ENCODE measurements around the gene FIGNL1.

Gene FIGNL1

DNA sequence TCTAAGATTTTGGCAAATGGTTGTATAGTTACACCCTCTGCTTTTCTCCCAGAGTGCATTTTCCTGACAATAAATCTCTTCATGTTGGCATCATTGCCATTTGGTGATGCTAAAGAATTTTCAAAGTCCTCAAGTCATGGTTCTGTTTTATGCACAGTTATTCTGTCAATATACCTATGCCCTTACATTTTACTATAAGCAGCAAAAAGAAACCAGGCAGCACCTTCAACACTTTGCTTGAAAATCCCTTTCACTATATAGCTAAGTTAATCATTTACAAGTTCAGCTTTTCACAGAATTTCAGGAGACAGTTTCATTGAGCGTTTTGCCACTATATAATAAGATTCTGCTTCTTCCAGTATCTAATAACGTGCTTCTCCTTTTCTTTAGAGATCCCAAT lies 22.6 kb downstream of the FIGNL1 start:
- DNase-seq (ENCODE audit: low read depth): no peak

DNA sequence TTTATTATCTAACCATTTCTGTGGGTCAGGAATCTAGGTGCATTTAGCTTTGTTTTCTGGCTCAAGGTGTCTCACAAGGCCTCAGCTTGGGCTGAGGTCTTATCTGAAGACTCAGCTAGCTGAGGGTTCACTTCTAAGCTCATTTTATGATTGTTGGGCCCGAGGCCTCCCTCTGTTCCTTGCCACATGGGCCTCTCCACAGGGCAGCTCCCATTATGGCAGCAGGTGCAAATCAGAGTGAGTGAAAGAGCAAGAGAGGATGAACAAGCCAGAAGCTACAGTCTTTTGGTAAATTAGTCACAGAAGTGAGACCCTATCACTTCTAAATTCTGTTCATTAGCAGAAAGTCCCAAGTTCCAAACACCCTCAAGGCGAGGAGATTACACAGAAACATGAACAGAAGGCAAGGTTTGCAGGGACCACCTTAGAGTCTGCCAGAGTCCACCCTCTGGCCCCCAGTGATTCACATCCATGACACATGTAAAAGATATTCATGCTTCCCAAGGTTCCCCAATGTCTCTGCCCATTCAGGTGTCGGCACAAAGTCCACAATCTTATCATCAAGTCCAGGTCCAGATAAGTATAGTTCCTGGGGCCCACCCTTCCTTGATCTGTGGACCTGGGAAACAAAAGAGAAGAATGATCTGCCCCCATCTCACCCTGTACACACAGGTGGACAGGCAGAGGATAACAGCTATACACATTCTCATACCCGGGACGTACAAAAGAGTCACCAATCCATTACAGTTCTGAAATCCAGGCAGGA lies 23.7 kb downstream of the FIGNL1 start:
- DNase-seq (ENCODE audit: low read depth): no peak

DNA sequence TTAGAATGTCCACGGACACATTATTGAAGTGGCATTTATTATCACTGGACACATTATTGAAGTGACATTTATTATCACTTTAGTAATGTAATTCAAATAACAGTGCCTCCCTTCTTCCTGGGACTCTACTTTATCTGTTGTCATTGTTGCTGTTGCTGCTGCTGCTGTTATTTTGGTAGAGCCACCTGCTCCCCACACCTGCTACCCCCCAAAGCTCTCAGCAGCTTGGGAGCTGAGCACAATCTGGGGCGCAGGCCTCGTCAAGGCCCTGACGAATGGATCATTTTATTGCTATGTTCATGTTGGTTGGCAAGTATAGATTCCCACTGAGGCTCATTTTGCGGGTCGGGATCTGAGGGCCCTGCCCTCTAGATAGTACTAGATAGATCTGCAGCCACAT lies 24.8 kb downstream of the FIGNL1 start:
- DNase-seq (ENCODE audit: low read depth): no peak

DNA sequence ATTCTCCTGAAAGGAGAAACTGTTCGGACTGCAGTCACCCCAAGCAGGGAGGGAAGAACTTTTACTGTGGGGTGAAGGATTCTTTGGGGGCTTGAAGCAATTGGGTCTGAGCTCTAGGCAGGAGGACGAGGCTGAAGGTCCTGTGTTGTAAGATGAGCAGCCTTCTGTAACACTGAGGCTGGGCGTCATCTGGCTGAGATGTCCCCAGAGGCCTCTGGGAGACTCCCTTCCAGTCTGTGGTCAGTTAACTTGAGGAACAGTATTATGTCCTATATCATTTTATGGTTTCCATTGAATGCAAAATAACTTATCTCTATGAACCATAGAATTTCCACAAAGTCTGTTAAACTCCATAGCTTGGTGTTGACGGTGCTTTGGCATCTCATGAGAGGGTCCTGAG lies 26.3 kb downstream of the FIGNL1 start:
- DNase-seq (ENCODE audit: low read depth): no peak

DNA sequence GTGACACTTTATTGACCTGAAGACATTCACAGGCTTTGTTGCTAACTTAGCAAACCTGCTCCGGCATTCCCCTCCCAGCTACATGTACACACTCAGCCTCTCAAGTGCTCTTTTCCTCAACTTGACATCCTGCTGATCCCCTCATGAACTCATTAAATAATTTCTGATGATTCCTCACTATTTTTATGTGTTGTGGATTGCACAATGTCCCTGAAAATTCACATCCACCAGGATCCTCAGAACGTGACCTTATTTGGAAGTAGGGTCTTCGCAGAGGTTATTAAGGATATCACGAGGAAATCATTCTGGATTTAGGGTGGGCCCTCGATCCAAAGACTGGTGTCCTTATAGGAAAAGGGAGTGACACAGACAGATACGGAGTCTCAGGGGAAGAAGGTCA lies 27.3 kb downstream of the FIGNL1 start:
- no peak for DNase-seq (ENCODE audit: low read depth)

DNA sequence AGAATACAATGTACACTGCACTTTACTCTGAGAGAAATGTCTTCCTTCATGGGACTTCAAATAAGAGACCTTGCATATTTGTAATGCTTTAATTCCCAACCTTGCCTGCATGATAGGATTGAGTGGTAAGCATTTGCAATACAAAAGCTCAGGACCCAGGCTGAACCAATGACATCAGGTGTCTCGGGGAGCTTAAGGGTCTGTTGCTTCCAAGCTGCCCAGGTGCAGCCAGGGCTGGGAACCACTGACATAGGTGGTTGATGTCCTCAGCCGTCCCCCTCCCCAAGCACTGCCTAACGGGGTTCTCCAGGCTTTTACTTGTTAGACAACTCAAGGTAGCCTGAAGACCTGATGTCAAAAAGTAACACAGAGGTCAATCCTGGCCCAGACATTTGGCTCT lies 29.1 kb downstream of the FIGNL1 start:
- DNase-seq (ENCODE audit: low read depth): no peak

DNA sequence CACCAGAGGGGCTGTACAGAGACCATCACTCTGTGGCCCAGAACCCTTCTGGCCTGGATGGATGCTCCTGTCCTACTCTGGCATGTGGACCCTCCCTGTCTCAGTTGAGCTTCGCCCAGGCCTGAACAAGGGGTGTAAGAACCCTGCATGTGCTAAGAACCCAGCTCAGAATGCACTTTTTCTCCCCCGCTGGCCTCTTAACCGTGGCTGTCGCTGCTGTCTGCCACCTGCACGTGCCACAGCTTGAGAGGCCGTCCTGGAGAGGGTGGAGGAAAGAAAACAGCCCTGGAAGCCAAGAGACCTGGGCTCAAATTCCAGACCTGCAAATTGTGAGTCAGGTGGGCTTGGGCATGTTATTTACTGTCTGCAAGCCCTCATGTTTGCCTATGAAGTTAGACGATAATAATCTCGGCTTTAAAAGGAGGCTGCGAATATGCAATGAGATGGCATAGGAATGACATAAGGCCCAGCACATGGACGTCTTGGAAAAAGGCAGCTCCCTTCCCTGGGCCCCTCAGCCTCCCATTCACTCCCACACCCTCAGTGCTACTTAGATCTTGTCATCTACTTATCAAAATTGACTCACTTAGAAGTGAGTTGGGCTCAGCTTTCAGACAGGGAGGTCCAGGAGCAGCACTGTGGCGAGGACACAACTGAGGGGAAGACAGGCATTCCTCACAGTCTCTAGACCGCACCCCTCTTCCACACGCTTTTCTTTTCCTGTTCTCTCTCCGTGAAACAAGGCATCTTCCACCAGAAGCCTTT lies 31.4 kb downstream of the FIGNL1 start:
- no peak for DNase-seq (ENCODE audit: low read depth)

DNA sequence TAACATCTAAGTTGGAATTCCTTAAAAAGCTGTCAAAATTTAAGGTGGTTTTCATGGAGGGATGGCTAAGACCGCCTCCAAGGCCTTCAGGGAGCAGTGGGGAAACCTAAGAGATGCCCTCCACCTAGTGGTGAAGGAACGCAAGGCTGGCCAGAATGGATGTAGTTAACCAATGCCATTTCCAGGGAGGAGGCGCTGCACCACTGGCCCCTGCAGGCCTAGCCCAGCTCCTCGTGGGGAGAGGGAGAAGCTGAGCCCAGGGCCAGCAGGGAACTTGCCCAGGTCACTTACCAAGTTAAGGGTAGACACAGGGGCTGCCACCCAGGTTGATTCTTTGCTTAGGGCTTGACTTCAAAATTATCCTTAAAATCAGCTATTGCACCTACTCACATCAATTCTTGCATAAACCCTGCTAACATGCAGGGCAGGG lies 32.0 kb downstream of the FIGNL1 start:
- peak; percentile 55 for DNase-seq (ENCODE audit: low read depth)

DNA sequence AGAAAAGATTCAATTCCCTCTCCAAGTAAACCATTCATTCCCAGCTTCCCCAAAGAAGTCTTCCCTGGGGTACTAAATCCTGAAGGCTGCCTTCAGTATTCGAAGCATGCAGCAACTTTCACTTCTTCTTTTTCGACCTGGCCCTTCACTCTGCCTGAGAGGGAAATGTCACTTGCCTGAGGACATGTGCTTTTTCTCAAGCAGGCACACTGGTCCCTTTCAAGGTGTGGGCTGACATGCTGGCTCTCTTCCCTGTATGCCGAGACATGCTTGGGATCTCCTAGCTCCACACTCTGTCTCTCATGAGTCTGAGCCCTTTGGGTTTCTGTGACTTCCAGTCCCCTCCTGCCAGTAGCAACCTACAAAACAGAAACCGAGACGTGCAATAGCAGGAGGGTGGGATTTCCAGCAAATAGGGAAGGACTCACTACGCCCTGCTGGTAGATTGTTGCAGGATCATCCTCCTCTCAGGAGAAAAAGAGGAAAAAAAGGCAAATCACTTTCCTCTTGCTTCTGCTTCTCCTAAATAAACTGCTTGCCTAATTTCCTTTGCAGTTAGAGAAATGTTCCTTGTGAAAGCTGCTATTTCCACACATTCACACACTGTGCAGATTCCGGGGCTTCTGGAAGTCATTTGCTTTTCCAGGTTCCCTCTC lies 33.5 kb downstream of the FIGNL1 start:
- no peak for DNase-seq (ENCODE audit: low read depth)

DNA sequence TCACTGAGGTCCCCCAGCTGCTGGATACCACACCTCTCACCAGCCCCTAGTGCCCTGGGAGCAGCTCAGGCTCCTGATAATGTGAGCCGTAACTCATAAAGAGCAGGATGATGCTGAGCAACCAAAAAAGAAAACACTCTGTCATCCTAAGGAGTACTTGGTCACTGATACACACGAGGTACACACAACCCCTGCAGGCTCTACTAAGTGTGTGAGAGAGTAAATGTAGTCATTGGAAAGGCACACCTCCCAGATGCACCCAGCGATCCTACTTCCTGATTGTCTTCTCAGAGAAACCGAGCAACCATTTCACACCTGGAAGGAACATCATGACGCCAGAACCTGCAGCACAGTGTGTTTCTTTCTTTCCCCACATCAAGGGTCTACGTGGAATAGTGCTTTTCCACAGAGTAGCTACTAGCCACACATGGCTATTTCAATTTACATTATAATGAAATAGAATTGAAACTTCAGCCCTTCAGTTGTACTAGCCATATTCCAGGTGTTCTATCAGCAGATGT lies 34.2 kb downstream of the FIGNL1 start:
- DNase-seq (ENCODE audit: low read depth): no peak

DNA sequence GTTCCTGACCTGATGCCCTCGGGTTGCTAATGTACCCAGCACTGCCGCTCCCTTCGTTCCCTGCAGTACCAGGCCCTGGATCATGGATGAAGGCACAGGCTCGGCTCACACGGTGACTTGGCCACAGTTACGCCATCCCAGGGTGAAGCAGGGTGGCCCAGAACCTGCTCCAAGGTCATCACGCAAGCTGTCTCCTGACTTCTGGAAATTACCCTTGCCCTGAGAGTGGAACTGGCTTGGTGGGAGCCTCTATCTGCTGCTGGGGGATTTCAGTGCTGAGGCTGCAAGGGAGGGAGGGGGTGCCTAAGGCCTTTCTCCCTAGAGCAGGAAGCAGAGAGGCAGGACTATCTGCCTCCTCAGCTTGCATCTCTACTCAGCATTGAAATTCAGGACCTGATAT lies 36.6 kb downstream of the FIGNL1 start:
- DNase-seq (ENCODE audit: low read depth): no peak

DNA sequence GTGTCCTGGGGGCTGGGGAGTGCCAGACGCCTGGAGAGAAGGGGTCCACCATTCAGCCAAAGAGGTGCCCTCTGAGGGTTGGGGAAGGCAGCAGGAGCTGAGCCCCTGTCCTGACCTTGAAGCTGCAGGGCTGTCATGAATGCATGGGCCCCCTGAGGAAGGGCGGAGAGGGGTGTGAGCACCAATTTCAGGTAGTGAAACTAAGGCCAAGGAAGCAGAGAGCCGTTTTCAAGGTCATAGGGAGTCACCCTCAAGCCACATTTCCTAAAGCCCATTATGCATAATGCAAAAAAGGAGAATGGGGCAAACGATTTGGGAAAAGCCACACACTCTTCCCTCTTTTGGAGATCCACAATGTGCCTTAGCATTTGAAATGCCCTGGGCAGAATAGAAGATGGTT lies 37.2 kb downstream of the FIGNL1 start:
- DNase-seq (ENCODE audit: low read depth): no peak

DNA sequence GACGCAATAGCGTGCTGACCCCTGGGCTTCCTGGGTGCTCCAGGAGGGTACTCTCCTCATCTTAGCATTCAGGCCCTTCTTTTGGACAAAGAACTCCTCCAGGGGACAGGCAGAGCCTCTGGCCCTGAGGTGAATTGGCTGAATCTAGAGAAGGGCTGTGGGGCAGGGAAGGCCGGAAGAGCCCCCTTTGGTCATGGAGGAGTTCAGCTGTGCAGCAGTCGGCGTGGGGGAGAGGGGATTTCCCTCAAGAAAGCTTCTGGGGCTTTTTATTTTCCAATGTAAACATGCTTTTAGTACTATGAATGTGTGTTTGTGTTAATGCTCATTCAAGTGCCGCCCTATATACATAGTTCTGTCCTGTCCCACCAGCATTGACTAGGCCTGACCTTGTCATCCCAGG lies 38.8 kb downstream of the FIGNL1 start:
- DNase-seq (ENCODE audit: low read depth): no peak

DNA sequence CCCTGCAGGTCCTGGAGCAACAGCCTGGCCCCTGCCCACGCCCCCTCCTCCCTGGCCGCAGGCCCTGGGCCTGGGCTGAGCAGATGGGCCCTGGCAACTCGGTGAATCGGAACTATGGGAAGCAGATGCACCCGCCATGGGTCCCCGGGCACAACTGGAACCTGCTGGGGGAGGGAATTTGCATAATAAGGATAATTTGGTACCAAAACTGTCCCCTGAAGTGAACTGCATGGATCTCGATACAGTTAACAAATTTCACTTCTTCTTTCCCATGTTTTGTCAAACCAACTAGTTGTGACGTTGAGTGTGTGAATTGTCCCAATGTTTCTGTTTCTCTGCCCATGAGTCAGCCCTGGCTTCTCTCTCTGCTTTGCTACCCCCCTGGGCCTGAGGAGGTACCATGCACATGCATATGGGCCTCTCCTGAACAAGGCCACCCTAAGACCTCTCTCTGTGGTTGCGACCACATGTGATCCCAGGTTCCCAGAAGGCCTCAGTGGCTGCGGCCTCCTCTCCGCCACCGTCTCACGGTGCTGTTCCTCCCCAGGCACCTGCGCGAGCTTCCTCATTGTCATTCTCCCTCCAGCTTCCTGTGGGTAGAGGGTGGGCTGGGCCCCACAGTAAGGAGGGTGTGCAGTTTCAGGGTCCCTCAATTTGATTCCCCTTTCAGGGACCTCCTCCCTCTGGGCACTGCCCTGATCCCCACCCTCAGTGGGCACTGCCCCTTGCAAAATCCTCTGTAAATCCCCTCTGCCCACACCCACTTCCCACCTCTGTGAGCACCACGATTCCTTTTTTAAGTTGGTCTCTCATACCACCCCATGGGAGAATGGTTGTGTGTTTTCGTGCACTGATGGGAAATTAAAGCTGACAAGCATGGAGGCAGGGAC lies 40.0 kb downstream of the FIGNL1 start:
- DNase-seq (ENCODE audit: low read depth): no peak

DNA sequence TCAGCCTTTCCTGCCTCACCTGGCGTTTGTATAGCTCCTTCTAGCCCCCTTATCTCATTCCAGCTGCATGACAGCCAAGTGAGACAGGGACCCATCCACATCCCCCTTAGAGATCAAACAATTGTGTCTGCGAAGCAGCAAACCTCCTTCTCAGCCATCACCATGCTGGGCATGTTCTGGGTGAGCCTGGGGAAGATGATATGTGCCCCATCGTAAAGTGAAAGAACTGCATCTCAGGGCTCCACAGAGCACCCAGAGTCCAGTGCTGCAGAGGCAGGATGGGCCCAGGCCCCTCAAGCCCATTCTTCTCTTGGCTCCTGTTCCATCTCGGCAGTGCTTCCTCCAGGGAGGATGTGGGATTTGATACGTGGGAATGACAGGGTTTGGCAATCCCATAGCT lies 43.2 kb downstream of the FIGNL1 start:
- DNase-seq (ENCODE audit: low read depth): no peak

DNA sequence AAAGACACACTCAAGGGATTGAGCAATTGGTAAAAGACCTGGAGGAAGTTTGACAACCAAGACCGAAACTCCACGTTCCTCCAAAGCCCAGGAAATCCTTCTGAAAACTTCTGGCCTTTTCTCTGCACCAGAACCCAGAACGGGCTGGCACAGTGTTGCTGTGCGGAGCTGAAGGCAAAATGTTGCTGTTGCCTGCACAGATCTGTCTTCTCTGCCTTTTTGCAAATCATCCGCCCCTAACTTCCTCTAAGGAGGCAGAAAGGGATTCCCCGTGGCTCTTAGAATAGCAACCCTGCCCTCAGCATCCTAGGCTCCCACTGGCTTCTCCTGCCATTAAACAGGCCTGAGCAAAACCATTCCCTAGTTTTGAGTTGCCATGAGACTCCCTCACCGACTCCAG lies 44.9 kb downstream of the FIGNL1 start:
- no peak for DNase-seq (ENCODE audit: low read depth)

DNA sequence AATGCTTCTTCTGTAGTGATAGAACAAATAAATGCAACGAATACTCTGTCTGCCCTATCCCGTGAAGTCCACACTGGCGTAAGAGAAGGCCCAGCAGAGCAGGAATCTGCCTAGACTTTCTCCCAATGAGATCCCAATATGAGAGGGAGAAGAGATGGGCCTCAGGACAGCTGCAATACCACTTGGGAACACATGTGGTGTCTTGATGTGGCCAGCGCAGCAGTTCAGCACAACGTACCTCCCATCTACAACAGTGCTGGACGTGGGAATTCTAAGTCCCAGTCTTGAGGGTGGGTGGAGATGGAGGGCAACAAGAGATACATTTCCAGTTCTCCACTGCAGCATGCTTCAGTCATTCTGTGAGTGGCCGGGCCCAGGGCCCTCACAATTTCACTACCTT lies 45.8 kb downstream of the FIGNL1 start:
- no peak for DNase-seq (ENCODE audit: low read depth)

DNA sequence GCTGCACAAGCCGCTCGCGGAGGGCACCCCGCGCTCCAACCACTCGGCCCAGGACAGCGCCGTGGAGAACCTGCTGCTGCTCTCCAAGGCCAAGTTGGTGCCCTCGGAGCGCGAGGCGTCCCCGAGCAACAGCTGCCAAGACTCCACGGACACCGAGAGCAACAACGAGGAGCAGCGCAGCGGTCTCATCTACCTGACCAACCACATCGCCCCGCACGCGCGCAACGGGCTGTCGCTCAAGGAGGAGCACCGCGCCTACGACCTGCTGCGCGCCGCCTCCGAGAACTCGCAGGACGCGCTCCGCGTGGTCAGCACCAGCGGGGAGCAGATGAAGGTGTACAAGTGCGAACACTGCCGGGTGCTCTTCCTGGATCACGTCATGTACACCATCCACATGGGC lies 50.0 kb downstream of the FIGNL1 start:
- DNase-seq (ENCODE audit: low read depth): no peak

DNA sequence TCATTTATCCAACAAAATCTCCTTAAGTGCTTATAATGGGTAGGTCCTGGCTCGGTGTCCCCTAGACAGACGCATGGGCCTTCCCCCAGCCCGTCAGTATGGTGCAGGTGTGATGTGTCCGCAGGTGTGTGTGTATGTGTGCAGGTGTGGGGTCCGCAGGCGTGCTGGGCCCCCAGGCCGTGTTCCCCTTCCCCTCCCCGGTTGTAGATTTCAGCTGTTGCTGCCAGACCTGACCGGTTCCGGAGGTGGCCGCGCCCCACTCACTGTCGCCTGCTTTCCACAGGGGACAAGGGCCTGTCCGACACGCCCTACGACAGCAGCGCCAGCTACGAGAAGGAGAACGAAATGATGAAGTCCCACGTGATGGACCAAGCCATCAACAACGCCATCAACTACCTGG lies 50.5 kb downstream of the FIGNL1 start:
- DNase-seq (ENCODE audit: low read depth): no peak

DNA sequence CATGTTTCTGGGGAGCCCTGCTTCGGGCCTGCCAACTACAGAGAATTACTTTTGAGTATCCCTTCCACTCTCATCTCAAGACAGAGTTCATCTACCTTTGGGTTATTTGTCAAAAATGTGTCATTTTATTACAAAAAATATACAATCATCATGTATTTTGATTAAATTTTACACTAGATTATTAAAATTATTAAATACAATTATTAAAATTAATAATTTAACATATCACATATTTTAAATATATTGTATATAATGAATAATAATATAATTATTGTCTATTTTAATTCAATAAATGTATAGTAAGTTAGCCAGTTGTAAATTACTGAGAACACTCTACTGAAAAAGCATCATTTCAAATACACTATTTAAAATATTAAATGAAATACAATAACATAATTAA lies 50.9 kb downstream of the FIGNL1 start:
- DNase-seq (ENCODE audit: low read depth): no peak

DNA sequence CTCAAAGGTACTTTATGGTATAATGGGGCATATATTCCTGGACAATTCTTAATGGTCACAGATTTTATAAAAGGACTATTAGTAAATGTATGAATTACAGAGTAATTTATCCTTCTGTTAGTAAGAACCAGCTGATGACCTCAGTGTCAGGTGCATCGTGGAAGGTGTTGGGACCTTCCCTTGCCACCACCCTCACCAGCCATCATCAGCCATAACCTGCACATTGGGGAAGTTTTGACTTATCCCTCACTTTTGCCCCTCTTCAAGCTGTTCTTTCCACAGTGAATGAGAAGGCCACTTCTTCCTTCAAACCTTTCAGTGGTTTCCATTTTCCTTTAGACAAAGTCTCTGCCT lies 52.2 kb downstream of the FIGNL1 start:
- DNase-seq (ENCODE audit: low read depth): no peak

DNA sequence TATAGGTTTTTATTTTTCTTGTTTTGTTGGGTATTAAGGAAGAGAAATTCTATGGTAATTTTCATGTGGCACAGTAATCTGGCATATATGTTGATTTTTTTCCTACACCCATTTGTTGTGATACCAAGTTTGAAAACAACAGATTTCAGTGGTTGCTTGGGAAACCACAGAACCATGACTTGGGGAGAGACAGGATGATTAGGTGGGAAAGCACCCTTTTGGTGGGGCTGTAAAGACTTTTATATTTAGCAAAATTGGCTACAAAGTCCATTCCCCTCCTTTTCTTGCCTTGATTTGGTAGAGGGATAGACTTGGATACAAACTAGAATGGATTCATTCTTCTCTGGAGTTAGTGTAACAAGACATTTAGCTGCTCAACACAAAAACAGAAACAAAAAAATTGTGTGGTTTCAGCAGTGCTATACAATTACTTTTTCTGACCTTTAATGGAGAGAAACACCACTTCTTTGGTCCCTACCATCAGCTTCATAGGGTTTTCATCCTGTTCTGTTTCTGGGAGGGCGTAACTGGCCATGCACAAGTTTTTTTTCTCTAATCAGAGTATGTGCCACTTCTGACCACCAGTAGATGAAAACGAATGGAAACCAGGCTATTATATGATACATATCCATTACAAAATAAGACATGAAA lies 52.7 kb downstream of the FIGNL1 start:
- no peak for DNase-seq (ENCODE audit: low read depth)

All from stimulated activated CD8-positive, alpha-beta memory T cell treated with anti-CD3 and anti-CD28 coated beads, Interleukin-15, amount 100 ng/mL, for 1 hour (primary cell).